Measurements from ENCODE around the gene DMRT3.

Gene DMRT3
- 0 reads per million in 3 donors for total RNA-seq

DNA sequence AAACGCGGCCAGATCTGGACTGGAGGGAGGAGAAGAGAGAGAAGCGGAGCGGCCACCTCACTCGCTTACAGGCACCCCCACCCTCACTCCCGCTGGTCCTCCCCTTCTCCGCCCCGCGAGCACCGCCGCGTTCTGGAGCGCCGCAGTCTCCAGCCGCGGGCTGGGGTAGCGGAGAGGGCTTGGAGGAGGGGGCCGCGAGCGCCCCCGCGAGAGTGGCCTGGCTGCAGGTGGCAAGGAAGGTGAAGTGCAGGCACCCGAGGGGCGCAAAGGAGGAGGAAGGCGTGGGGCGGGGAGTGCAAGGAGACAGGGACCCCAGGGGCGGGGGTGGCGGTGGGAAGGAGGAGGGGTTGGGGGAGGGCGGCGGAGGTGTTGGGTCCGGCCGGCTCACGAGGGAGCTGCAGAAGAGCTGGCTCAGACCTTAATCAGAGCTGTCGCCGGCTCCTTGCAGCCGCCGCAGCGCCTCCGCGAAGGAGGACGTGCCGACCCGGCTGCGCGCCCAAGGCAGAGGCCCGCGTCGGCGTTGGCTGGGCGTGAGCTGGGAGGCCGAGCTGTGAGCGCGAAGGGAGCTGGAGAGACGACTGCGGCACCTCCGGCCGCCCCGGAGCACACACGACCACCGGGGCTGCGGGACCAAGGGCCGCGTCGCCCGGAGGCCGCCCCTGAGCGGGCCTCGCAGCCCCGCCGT is at the start of gene DMRT3:
Gene DMRT3 (plus strand): TSS at position 398 of the 685 bp plus-strand sequence. CDS start 347 bp downstream, outside the sequence.
- Histone ChIP-seq H3K27me3 (replicated peaks; ENCODE audit: control insufficient read depth, insufficient read depth, low read length, poor library complexity, severe bottlenecking) (peaks cover 73% of the 10 kb centered on the region), H3K36me3 (ENCODE audit: control insufficient read depth, insufficient read depth, low read length) (no peaks in the 10 kb centered on the region), H3K4me1 (ENCODE audit: control insufficient read depth, insufficient read depth, low read length, poor library complexity, severe bottlenecking) (peaks cover 14% of the 10 kb centered on the region), H3K4me3 (ENCODE audit: insufficient read depth, low read depth, low read length, poor library complexity, severe bottlenecking) (no peak within 1 kb of the TSS), H3K9me3 (ENCODE audit: control insufficient read depth, low read length) (no peaks in the 10 kb centered on the region), H3K27ac (ENCODE audit: insufficient read depth, low read length, poor library complexity, severe bottlenecking) (no peak within 1 kb of the TSS)
- DNase-seq = no peak

DNA sequence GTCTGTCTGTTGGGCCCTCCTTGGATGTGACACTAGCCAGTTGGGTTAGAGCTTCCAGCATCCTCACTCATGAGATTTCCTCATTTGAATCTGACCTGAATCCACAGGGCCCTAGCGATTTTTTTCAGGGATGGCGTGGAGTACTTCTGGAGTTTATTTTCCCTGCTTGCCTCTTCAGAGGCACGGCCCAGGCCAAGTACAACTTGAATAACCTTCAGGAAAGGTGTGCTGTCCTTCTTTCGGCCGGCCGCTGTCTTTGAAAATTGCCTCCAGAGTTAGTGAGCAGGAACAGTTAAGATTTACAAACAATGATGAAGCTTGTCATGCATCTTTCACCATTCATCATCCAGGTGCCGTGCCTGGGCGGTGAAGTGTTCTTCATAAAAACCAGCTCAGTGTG is 49.5 kb upstream of the DMRT3 start:
- Histone ChIP-seq H3K4me1 (ENCODE audit: control insufficient read depth, insufficient read depth, low read length, poor library complexity, severe bottlenecking) (no peaks in the 10 kb centered on the region), H3K36me3 (ENCODE audit: control insufficient read depth, insufficient read depth, low read length) (no peaks in the 10 kb centered on the region)
- no peak for DNase-seq

DNA sequence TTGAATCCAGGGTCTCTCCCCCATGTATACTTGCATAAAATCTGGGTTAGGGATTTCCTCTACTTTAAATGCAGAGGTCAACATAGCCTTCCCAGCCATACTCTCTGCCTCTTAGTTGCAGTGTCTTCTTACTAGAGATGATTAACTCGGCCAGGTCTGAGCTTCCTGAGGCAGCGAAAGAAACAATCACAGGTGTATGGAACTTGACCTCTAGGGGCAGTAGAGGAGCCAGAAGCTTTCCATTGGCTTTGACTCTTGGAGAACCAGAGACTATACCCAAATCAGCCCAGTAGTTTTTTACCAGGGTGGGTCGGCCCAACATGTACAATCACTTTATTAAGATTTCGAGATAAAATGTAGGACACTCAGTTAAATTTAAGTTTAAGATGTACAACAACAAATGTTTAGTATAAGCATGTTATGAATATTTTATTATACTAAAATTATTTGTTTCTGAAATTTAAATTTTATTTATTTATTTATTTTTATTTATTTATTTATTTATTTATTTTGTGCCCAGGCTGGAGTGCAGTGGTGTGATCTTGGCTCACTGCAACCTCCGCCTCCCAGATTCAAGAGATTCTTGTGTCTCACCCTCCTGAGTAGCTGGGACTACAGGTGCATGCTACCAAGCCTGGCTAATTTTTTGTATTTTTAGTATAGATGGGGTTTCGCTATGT is 48.0 kb upstream of the DMRT3 start:
- no peak for DNase-seq
- no peaks in the 10 kb centered on the region for H3K36me3 ChIP-seq (ENCODE audit: control insufficient read depth, insufficient read depth, low read length)

More for the DNA sequence above, 49.5 kb upstream of the DMRT3 start:
- Histone ChIP-seq H3K27ac (ENCODE audit: insufficient read depth, low read length, poor library complexity, severe bottlenecking) (no peak overlapping the region), H3K27me3 (replicated peaks; ENCODE audit: control insufficient read depth, insufficient read depth, low read length, poor library complexity, severe bottlenecking) (no peaks in the 10 kb centered on the region), H3K4me3 (ENCODE audit: insufficient read depth, low read depth, low read length, poor library complexity, severe bottlenecking) (no peak overlapping the region), H3K9me3 (ENCODE audit: control insufficient read depth, low read length) (no peaks in the 10 kb centered on the region)

GRCh38 chr9:929719-930118 is 46.7 kb upstream of the DMRT3 start:
- Histone ChIP-seq H3K4me1 (ENCODE audit: control insufficient read depth, insufficient read depth, low read length, poor library complexity, severe bottlenecking) (no peaks in the 10 kb centered on the region), H3K9me3 (ENCODE audit: control insufficient read depth, low read length) (no peaks in the 10 kb centered on the region), H3K27ac (ENCODE audit: insufficient read depth, low read length, poor library complexity, severe bottlenecking) (no peak overlapping the region), H3K36me3 (ENCODE audit: control insufficient read depth, insufficient read depth, low read length) (no peaks in the 10 kb centered on the region), H3K4me3 (ENCODE audit: insufficient read depth, low read depth, low read length, poor library complexity, severe bottlenecking) (no peak overlapping the region), H3K27me3 (replicated peaks; ENCODE audit: control insufficient read depth, insufficient read depth, low read length, poor library complexity, severe bottlenecking) (no peaks in the 10 kb centered on the region)
- DNase-seq = no peak

More for the DNA sequence above, 48.0 kb upstream of the DMRT3 start:
- Histone ChIP-seq H3K27ac (ENCODE audit: insufficient read depth, low read length, poor library complexity, severe bottlenecking) (no peak overlapping the region), H3K9me3 (ENCODE audit: control insufficient read depth, low read length) (no peaks in the 10 kb centered on the region), H3K27me3 (replicated peaks; ENCODE audit: control insufficient read depth, insufficient read depth, low read length, poor library complexity, severe bottlenecking) (no peaks in the 10 kb centered on the region), H3K4me3 (ENCODE audit: insufficient read depth, low read depth, low read length, poor library complexity, severe bottlenecking) (no peak overlapping the region), H3K4me1 (ENCODE audit: control insufficient read depth, insufficient read depth, low read length, poor library complexity, severe bottlenecking) (no peaks in the 10 kb centered on the region)

- peaks cover 3% of the 10 kb centered on the region for H3K27me3 ChIP-seq (replicated peaks; ENCODE audit: control insufficient read depth, insufficient read depth, low read length, poor library complexity, severe bottlenecking)
- no peak overlapping the region for H3K4me3 ChIP-seq (ENCODE audit: insufficient read depth, low read depth, low read length, poor library complexity, severe bottlenecking)
- no peak for DNase-seq
- no peaks in the 10 kb centered on the region for H3K9me3 ChIP-seq (ENCODE audit: control insufficient read depth, low read length)
- no peaks in the 10 kb centered on the region for H3K36me3 ChIP-seq (ENCODE audit: control insufficient read depth, insufficient read depth, low read length)
- no peaks in the 10 kb centered on the region for H3K4me1 ChIP-seq (ENCODE audit: control insufficient read depth, insufficient read depth, low read length, poor library complexity, severe bottlenecking)
- no peak overlapping the region for H3K27ac ChIP-seq (ENCODE audit: insufficient read depth, low read length, poor library complexity, severe bottlenecking)
These were observed 43.1 kb upstream of the DMRT3 start for GRCh38 chr9:933356-933755.

- Histone ChIP-seq H3K4me3 (ENCODE audit: insufficient read depth, low read depth, low read length, poor library complexity, severe bottlenecking) (no peak overlapping the region), H3K27ac (ENCODE audit: insufficient read depth, low read length, poor library complexity, severe bottlenecking) (no peak overlapping the region), H3K36me3 (ENCODE audit: control insufficient read depth, insufficient read depth, low read length) (no peaks in the 10 kb centered on the region), H3K9me3 (ENCODE audit: control insufficient read depth, low read length) (no peaks in the 10 kb centered on the region), H3K27me3 (replicated peaks; ENCODE audit: control insufficient read depth, insufficient read depth, low read length, poor library complexity, severe bottlenecking) (peaks cover 6% of the 10 kb centered on the region), H3K4me1 (ENCODE audit: control insufficient read depth, insufficient read depth, low read length, poor library complexity, severe bottlenecking) (no peaks in the 10 kb centered on the region)
- no peak for DNase-seq
These were observed 41.0 kb upstream of the DMRT3 start for GRCh38 chr9:935348-935965.

GRCh38 chr9:942805-943580 is 33.5 kb upstream of the DMRT3 start:
- H3K9me3 ChIP-seq (ENCODE audit: control insufficient read depth, low read length) = no peaks in the 10 kb centered on the region
- H3K27ac ChIP-seq (ENCODE audit: insufficient read depth, low read length, poor library complexity, severe bottlenecking) = no peak overlapping the region
- no peak overlapping the region for H3K4me3 ChIP-seq (ENCODE audit: insufficient read depth, low read depth, low read length, poor library complexity, severe bottlenecking)
- no peak for DNase-seq
- H3K36me3 ChIP-seq (ENCODE audit: control insufficient read depth, insufficient read depth, low read length) = no peaks in the 10 kb centered on the region
- H3K27me3 ChIP-seq (replicated peaks; ENCODE audit: control insufficient read depth, insufficient read depth, low read length, poor library complexity, severe bottlenecking) = peaks cover 4% of the 10 kb centered on the region
- no peaks in the 10 kb centered on the region for H3K4me1 ChIP-seq (ENCODE audit: control insufficient read depth, insufficient read depth, low read length, poor library complexity, severe bottlenecking)

GRCh38 chr9:947985-948384 is 28.5 kb upstream of the DMRT3 start:
- no peak overlapping the region for H3K27ac ChIP-seq (ENCODE audit: insufficient read depth, low read length, poor library complexity, severe bottlenecking)
- no peaks in the 10 kb centered on the region for H3K4me1 ChIP-seq (ENCODE audit: control insufficient read depth, insufficient read depth, low read length, poor library complexity, severe bottlenecking)
- H3K36me3 ChIP-seq (ENCODE audit: control insufficient read depth, insufficient read depth, low read length) = no peaks in the 10 kb centered on the region
- H3K27me3 ChIP-seq (replicated peaks; ENCODE audit: control insufficient read depth, insufficient read depth, low read length, poor library complexity, severe bottlenecking) = no peaks in the 10 kb centered on the region
- DNase-seq = no peak
- H3K9me3 ChIP-seq (ENCODE audit: control insufficient read depth, low read length) = no peaks in the 10 kb centered on the region
- H3K4me3 ChIP-seq (ENCODE audit: insufficient read depth, low read depth, low read length, poor library complexity, severe bottlenecking) = no peak overlapping the region

GRCh38 chr9:948497-948896 is 28.0 kb upstream of the DMRT3 start:
- Histone ChIP-seq H3K4me3 (ENCODE audit: insufficient read depth, low read depth, low read length, poor library complexity, severe bottlenecking) (no peak overlapping the region), H3K36me3 (ENCODE audit: control insufficient read depth, insufficient read depth, low read length) (no peaks in the 10 kb centered on the region), H3K4me1 (ENCODE audit: control insufficient read depth, insufficient read depth, low read length, poor library complexity, severe bottlenecking) (no peaks in the 10 kb centered on the region), H3K27me3 (replicated peaks; ENCODE audit: control insufficient read depth, insufficient read depth, low read length, poor library complexity, severe bottlenecking) (no peaks in the 10 kb centered on the region), H3K27ac (ENCODE audit: insufficient read depth, low read length, poor library complexity, severe bottlenecking) (no peak overlapping the region), H3K9me3 (ENCODE audit: control insufficient read depth, low read length) (no peaks in the 10 kb centered on the region)
- no peak for DNase-seq

Data from effector memory CD4-positive, alpha-beta T cell (primary cell).